Measurements from ENCODE around the gene NLGN2. TPM values are rescaled to one million over a fixed set of nuclear protein-coding genes. Genes with fewer than 3 reads are reported as not detected.

Gene NLGN2
- total RNA-seq, 1 donor from 2014 or later: 90.8 TPM

GRCh38 chr17:7391307-7391706 lies 16.3 kb upstream of the NLGN2 start:
- Mint-ChIP-seq H3K36me3 (ENCODE audit: unreplicated experiment) (peaks cover 6% of the 10 kb centered on the region), H3K27me3 (ENCODE audit: unreplicated experiment) (peaks cover 9% of the 10 kb centered on the region), H3K27ac (ENCODE audit: unreplicated experiment) (no peak overlapping the region), H3K4me1 (ENCODE audit: low read depth, unreplicated experiment) (peaks cover 6% of the 10 kb centered on the region), H3K9me3 (ENCODE audit: unreplicated experiment) (peaks cover 11% of the 10 kb centered on the region), H3K4me3 (ENCODE audit: unreplicated experiment) (peak overlapping the region; percentile 15)
- no peak for DNase-seq
- TF ChIP-seq, protein P1, sequence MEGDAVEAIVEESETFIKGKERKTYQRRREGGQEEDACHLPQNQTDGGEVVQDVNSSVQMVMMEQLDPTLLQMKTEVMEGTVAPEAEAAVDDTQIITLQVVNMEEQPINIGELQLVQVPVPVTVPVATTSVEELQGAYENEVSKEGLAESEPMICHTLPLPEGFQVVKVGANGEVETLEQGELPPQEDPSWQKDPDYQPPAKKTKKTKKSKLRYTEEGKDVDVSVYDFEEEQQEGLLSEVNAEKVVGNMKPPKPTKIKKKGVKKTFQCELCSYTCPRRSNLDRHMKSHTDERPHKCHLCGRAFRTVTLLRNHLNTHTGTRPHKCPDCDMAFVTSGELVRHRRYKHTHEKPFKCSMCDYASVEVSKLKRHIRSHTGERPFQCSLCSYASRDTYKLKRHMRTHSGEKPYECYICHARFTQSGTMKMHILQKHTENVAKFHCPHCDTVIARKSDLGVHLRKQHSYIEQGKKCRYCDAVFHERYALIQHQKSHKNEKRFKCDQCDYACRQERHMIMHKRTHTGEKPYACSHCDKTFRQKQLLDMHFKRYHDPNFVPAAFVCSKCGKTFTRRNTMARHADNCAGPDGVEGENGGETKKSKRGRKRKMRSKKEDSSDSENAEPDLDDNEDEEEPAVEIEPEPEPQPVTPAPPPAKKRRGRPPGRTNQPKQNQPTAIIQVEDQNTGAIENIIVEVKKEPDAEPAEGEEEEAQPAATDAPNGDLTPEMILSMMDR (IDR thresholded peaks at IDR 0.05; ENCODE audit: partially characterized antibody, unreplicated experiment): no peak

- peaks cover 9% of the 10 kb centered on the region for H3K27me3 Mint-ChIP-seq (ENCODE audit: unreplicated experiment)
- TF ChIP-seq, protein P1 (IDR thresholded peaks at IDR 0.05; ENCODE audit: partially characterized antibody, unreplicated experiment): no peak
- DNase-seq: peak; percentile 69
- peak overlapping the region; percentile 76 for H3K27ac Mint-ChIP-seq (ENCODE audit: unreplicated experiment)
- H3K4me3 Mint-ChIP-seq (ENCODE audit: unreplicated experiment): peak overlapping the region; percentile 88
- H3K9me3 Mint-ChIP-seq (ENCODE audit: unreplicated experiment): peaks cover 9% of the 10 kb centered on the region
- peaks cover 6% of the 10 kb centered on the region for H3K36me3 Mint-ChIP-seq (ENCODE audit: unreplicated experiment)
- H3K4me1 Mint-ChIP-seq (ENCODE audit: low read depth, unreplicated experiment): peaks cover 6% of the 10 kb centered on the region
Measured at GRCh38 chr17:7392696-7393612, 14.7 kb upstream of the NLGN2 start.

DNA sequence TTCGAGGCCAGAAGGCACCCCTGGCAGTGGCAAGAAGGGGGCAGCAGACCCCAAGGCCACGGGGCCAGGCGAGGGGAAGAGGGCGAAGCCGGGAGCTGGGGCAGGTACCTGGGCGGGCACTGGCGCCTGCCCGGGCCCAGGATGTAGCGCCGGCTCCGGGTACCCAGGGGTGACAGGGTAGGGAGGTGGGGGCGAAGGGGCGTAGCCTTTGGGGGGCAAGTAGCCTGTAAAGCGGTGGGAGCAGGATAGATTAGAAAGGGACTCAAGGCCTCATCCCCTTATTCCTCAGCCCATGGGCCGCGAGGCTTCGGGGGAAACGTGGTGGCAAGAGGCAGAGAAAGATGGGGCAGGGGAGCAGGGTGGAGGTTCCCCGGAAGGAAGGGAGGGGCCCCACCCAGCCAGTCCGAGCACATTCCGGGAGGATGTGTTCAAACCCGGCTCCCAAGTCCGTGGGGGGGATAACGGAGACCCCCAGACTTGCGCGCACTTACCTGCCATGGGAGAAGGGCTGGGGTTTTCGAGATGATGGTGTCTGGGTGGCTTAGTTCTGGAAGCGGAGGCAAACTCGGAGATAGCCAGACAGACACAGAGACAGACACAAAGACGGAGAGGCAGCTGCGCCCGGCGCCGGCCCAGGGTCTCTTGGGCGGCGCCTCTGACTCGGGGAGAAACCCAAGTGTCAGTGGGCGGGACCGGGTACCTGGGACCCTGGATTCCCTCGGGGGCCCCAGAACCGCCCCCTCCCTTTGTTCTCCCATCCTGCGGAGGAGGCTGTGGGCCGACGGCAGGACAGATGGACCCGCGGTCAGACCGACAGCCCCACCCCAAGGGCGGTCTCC lies 13.8 kb upstream of the NLGN2 start:
- H3K4me3 Mint-ChIP-seq (ENCODE audit: unreplicated experiment): peak overlapping the region; percentile 90
- peaks cover 9% of the 10 kb centered on the region for H3K9me3 Mint-ChIP-seq (ENCODE audit: unreplicated experiment)
- H3K36me3 Mint-ChIP-seq (ENCODE audit: unreplicated experiment): peaks cover 6% of the 10 kb centered on the region
- TF ChIP-seq, protein P1 (IDR thresholded peaks at IDR 0.05; ENCODE audit: partially characterized antibody, unreplicated experiment): peak; percentile 21
- peak overlapping the region; percentile 88 for H3K27ac Mint-ChIP-seq (ENCODE audit: unreplicated experiment)
- H3K4me1 Mint-ChIP-seq (ENCODE audit: low read depth, unreplicated experiment): peaks cover 6% of the 10 kb centered on the region
- peaks cover 9% of the 10 kb centered on the region for H3K27me3 Mint-ChIP-seq (ENCODE audit: unreplicated experiment)
- DNase-seq: peak; percentile 42

GRCh38 chr17:7394452-7395191 lies 13.0 kb upstream of the NLGN2 start, which contains the start of gene PLSCR3:
Gene PLSCR3, minus strand, starts transcription at chr17:7394525. Its CDS starts 415 bp downstream, at chr17:7394110.
- Mint-ChIP-seq H3K36me3 (ENCODE audit: unreplicated experiment) (peaks cover 1% of the 10 kb centered on the region), H3K4me3 (ENCODE audit: unreplicated experiment) (peak within 1 kb of the TSS; percentile 90), H3K27ac (ENCODE audit: unreplicated experiment) (peak within 1 kb of the TSS; percentile 97), H3K4me1 (ENCODE audit: low read depth, unreplicated experiment) (peaks cover 6% of the 10 kb centered on the region), H3K9me3 (ENCODE audit: unreplicated experiment) (peaks cover 10% of the 10 kb centered on the region), H3K27me3 (ENCODE audit: unreplicated experiment) (peaks cover 10% of the 10 kb centered on the region)
- TF ChIP-seq, protein P1 (IDR thresholded peaks at IDR 0.05; ENCODE audit: partially characterized antibody, unreplicated experiment): peak; percentile 70
- DNase-seq: peak; percentile 91
